SH-SY5Y (cell line): ENCODE data around the gene PKP4.

Experiments
- GATA2 ChIP-seq: IDR thresholded peaks from 2 replicates; pipeline ENCODE4 v1.6.1; 2011; ENCODE audit warnings: mild to moderate bottlenecking, low read depth, low read length
- GATA3 ChIP-seq: IDR thresholded peaks from 2 replicates; pipeline ENCODE4 v1.6.1; 2011; ENCODE audit warnings: low read depth, mild to moderate bottlenecking, low read length, moderate library complexity

- no peak for TF ChIP-seq GATA2
- TF ChIP-seq GATA3, result no peak
Measured at GRCh38 chr2:158489366-158490112, 32.8 kb downstream of the PKP4 start.
